CD4-positive, alpha-beta T cell treated with Interleukin-6 at 100 ng/mL for 8 hours (primary cell): ENCODE results near the gene SMARCB1.
"Not testable (repeated sequence)": the region's sequence is repeated elsewhere in the genome, so short reads cannot be mapped to it uniquely, and the experiment has no call there.

Source experiments
- DNase-seq: peaks from one replicate; pipeline ENCODE4 v3.0.0-alpha.2; 2020; ENCODE audit warnings: mixed read lengths, low spot score

SMARCB1 gene

GRCh38 chr22:23846081-23846469 lies 59.3 kb downstream of the SMARCB1 start:
- no peak for DNase-seq

GRCh38 chr22:23847310-23847920 lies 60.6 kb downstream of the SMARCB1 start:
- DNase-seq: no peak

- no peak for DNase-seq
Measured at GRCh38 chr22:23847991-23848864, 61.5 kb downstream of the SMARCB1 start.

- peak; percentile 76 for DNase-seq
Measured at GRCh38 chr22:23849009-23850006, 62.5 kb downstream of the SMARCB1 start.

GRCh38 chr22:23850136-23850611 lies 63.4 kb downstream of the SMARCB1 start:
- DNase-seq: no peak

GRCh38 chr22:23856721-23857605 lies 70.2 kb downstream of the SMARCB1 start:
- peak; percentile 17 for DNase-seq

GRCh38 chr22:23857606-23858483 lies 71.1 kb downstream of the SMARCB1 start, which contains the start of gene SLC2A11:
Gene SLC2A11 (plus strand): TSS chr22:23857875. CDS start chr22:23858000, 125 bp downstream.
- peak; percentile 96 for DNase-seq

GRCh38 chr22:23858484-23858815 lies 71.7 kb downstream of the SMARCB1 start:
- DNase-seq: no peak

GRCh38 chr22:23859201-23859600 lies 72.4 kb downstream of the SMARCB1 start:
- DNase-seq: no peak

GRCh38 chr22:23860187-23860586 lies 73.4 kb downstream of the SMARCB1 start:
- not testable (repeated sequence) for DNase-seq

GRCh38 chr22:23862103-23862502 lies 75.3 kb downstream of the SMARCB1 start:
- DNase-seq: peak; percentile 30

- not testable (repeated sequence) for DNase-seq
Measured at GRCh38 chr22:23864499-23865154, 77.9 kb downstream of the SMARCB1 start.

- DNase-seq: no peak
Measured at GRCh38 chr22:23868580-23868979, 81.8 kb downstream of the SMARCB1 start.

- no peak for DNase-seq
Measured at GRCh38 chr22:23874871-23875270, 88.1 kb downstream of the SMARCB1 start.

GRCh38 chr22:23875801-23876200 lies 89.0 kb downstream of the SMARCB1 start:
- DNase-seq: no peak

GRCh38 chr22:23877566-23877965 lies 90.8 kb downstream of the SMARCB1 start:
- no peak for DNase-seq

- no peak for DNase-seq
Measured at GRCh38 chr22:23878219-23878618, 91.5 kb downstream of the SMARCB1 start.

- DNase-seq: no peak
Measured at GRCh38 chr22:23882370-23882769, 95.6 kb downstream of the SMARCB1 start.

GRCh38 chr22:23883658-23884057 lies 96.9 kb downstream of the SMARCB1 start:
- DNase-seq: no peak
